Type B pancreatic cell (in vitro differentiated cells): ENCODE data around the gene ACO2. TPM values are rescaled to one million over a fixed set of nuclear protein-coding genes. Genes with fewer than 3 reads are reported as not detected.
"Not testable (repeated sequence)": the region's sequence is repeated elsewhere in the genome, so short reads cannot be mapped to it uniquely, and the experiment has no call there.

ENCODE experiments used
- DNase-seq: peaks from one replicate; pipeline ENCODE4 v3.0.0; 2021; ENCODE audit warnings: mixed read lengths; ENCODE audit not compliant: unreplicated experiment; ENCODE audit errors: extremely low spot score
- H3K27ac Mint-ChIP-seq: 2 replicates; pipeline ENCODE4 v1.8.0; 2021; ENCODE audit warnings: mild to moderate bottlenecking, mixed read lengths
- H3K27me3 Mint-ChIP-seq: 2 replicates; pipeline ENCODE4 v1.8.0; 2021; ENCODE audit warnings: mixed read lengths
- H3K36me3 Mint-ChIP-seq: 2 replicates; pipeline ENCODE4 v1.8.0; 2021; ENCODE audit warnings: mixed read lengths
- H3K4me1 Mint-ChIP-seq: one replicate; pipeline ENCODE4 v1.8.0; 2021; ENCODE audit warnings: mixed read lengths; ENCODE audit not compliant: unreplicated experiment
- H3K4me3 Mint-ChIP-seq: 2 replicates; pipeline ENCODE4 v1.8.0; 2021; ENCODE audit warnings: mild to moderate bottlenecking, mixed read lengths
- H3K9me3 Mint-ChIP-seq: 2 replicates; pipeline ENCODE4 v1.8.0; 2021; ENCODE audit warnings: mixed read lengths
- total RNA-seq: library from RNA; stranded (reverse); gene quantifications from 2 replicates; pipeline ENCODE4 v1.2.1, GENCODE V29; 2021; ENCODE audit warnings: low replicate concordance
- TF ChIP-seq, protein P1 (sequence below): fragments of 200-600 bp; sonication (generic); conservative IDR thresholded peaks from 2 replicates; pipeline ENCODE4 v1.5.0; 2021; ENCODE audit warnings: antibody characterized with exemption, mild to moderate bottlenecking

The ACO2 gene
- total RNA-seq, 1 donor from 2014 or later, result 107 TPM

DNA sequence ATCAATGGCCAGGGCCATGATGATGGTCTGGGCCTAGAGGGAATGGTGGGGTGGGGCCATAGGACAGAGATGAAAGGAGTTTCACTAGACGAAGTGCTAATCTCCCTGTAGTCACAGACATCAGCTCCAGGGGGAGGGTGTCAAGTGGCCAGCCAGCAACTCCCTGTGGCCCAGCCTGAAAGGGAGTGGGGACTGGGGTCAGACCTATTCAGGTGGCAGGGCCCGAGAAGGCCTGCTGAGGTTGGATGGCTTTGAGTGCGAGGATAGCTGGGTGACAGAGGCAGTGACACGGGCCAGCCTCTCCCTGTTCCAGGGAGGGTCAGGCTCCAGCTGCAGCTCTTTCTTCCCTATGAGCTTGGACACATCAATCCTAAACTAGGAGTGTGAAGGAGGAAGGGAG, 33.4 kb upstream of the ACO2 start:
- H3K9me3 Mint-ChIP-seq, result no peaks in the 10 kb centered on the region
- no peak overlapping the region for H3K4me3 Mint-ChIP-seq
- no peaks in the 10 kb centered on the region for H3K4me1 Mint-ChIP-seq
- no peaks in the 10 kb centered on the region for H3K27me3 Mint-ChIP-seq
- DNase-seq, result no peak
- H3K27ac Mint-ChIP-seq, result no peak overlapping the region
- TF ChIP-seq, protein P1, sequence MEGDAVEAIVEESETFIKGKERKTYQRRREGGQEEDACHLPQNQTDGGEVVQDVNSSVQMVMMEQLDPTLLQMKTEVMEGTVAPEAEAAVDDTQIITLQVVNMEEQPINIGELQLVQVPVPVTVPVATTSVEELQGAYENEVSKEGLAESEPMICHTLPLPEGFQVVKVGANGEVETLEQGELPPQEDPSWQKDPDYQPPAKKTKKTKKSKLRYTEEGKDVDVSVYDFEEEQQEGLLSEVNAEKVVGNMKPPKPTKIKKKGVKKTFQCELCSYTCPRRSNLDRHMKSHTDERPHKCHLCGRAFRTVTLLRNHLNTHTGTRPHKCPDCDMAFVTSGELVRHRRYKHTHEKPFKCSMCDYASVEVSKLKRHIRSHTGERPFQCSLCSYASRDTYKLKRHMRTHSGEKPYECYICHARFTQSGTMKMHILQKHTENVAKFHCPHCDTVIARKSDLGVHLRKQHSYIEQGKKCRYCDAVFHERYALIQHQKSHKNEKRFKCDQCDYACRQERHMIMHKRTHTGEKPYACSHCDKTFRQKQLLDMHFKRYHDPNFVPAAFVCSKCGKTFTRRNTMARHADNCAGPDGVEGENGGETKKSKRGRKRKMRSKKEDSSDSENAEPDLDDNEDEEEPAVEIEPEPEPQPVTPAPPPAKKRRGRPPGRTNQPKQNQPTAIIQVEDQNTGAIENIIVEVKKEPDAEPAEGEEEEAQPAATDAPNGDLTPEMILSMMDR, result no peak
- peaks cover 6% of the 10 kb centered on the region for H3K36me3 Mint-ChIP-seq

DNA sequence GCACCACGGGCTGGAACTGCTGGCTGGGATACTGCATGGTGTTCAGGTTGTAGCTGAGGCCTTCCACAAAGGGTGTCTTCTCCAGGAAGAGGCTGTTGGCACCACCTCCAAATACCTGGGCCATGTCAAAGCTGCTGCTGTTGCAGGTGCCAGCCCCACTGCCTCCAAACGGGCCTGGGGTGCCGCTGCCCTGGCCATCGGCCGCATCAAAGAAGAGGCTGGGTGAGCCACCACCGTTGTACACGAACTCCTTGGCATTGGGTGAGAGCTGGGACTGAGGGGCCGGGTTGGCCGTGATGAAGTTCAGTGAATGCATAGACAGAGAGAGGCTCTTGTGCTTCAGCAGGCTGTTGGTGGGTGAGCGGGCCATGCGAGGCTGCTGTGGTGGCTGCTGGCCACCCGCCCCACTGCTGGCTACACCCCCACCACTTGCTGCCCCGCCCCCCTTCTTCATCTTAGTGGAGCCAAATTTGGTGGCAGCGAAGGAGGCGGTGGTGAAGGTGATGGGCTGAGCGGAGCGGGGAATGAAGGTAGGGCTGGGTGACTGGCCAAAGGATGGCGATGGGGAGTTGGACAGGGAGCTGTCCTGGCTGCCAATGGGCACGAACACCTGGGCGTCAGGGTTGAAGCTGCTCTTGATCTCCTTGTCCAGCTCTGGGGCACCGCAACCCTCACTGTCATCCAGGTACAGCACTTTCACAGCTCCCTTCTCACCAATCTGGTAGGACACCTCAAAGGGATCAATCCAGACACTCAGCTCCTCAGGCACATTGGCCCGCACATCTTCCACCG, 32.4 kb upstream of the ACO2 start:
- H3K9me3 Mint-ChIP-seq, result no peaks in the 10 kb centered on the region
- H3K4me1 Mint-ChIP-seq, result no peaks in the 10 kb centered on the region
- no peak for DNase-seq
- no peaks in the 10 kb centered on the region for H3K27me3 Mint-ChIP-seq
- TF ChIP-seq, protein P1, result no peak
- peaks cover 6% of the 10 kb centered on the region for H3K36me3 Mint-ChIP-seq
- H3K27ac Mint-ChIP-seq, result peak overlapping the region; percentile 16
- H3K4me3 Mint-ChIP-seq, result no peak overlapping the region

DNA sequence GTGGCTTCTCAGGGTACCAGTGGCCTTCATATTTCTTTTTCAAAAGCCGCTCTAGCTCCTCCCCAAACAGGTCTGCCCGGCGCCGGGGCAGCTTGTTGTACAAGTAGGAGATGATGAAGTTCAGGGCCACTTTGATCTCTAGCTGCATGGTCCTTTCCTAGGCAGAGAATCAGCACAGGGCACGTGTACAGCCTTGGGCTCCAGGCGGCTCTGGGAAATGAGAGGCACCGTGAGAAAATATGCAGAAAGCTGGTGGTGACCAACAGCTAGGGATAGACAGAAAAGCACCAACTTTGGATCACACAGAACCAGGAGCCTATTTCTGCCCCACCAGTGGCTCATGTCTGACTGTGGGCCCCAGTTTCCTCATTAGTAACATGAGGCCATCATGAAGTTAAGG, 31.7 kb upstream of the ACO2 start:
- no peaks in the 10 kb centered on the region for H3K9me3 Mint-ChIP-seq
- no peak overlapping the region for H3K4me3 Mint-ChIP-seq
- H3K4me1 Mint-ChIP-seq, result peaks cover 2% of the 10 kb centered on the region
- H3K27ac Mint-ChIP-seq, result no peak overlapping the region
- TF ChIP-seq, protein P1, result no peak
- peaks cover 6% of the 10 kb centered on the region for H3K36me3 Mint-ChIP-seq
- no peaks in the 10 kb centered on the region for H3K27me3 Mint-ChIP-seq
- no peak for DNase-seq

DNA sequence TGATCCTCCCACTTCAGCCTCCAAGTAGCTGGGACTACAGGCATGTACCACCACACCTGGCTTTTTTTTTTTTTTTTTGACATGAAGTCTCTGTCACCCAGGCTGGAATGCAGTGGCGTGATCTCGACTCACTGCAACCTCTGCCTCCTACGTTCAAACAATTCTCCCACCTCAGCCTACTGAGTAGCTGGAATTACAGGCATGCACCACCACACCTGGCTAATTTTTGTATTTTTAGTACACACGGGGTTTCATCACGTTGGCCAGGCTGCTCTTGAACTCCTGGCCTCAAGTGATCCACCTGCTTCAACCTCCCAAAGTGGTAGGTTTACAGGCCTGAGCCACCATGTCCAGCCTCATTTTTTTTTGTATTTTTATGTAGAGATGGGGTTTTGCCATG, 28.4 kb upstream of the ACO2 start:
- not testable (repeated sequence) for H3K27ac Mint-ChIP-seq, H3K27me3 Mint-ChIP-seq, H3K4me3 Mint-ChIP-seq, H3K9me3 Mint-ChIP-seq, H3K36me3 Mint-ChIP-seq, DNase-seq
- peaks cover 15% of the 10 kb centered on the region for H3K4me1 Mint-ChIP-seq

DNA sequence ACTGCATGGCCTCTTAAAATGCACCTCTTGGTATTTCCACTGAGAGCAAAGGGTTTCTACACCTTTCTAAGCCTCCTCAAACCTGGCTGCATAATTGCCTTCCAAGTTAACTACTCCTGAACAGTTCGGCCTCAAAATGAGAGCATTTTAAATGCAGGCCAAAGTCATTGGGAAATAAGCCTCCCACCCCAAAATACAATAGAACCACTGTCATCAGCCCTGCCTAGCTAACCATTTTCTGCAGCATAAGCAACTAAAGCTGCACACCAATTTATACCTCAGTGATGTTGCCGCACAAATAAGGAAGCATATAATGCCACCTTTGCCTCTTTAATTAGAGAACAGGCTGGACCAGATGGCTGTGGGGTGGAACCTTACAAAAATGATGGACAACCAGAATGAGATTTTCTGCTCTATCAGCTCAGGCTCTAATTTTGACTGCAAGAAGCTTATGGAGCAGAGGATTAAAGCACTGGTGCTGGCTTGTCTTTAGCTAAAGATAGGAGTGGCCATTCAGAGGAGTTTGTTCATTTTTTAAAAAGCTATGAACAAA, 26.6 kb upstream of the ACO2 start:
- H3K27me3 Mint-ChIP-seq, result no peaks in the 10 kb centered on the region
- H3K4me1 Mint-ChIP-seq, result peaks cover 15% of the 10 kb centered on the region
- no peaks in the 10 kb centered on the region for H3K9me3 Mint-ChIP-seq
- TF ChIP-seq, protein P1, result no peak
- H3K27ac Mint-ChIP-seq, result peak overlapping the region; percentile 73
- no peak for DNase-seq
- H3K4me3 Mint-ChIP-seq, result peak overlapping the region; percentile 75
- peaks cover 4% of the 10 kb centered on the region for H3K36me3 Mint-ChIP-seq

DNA sequence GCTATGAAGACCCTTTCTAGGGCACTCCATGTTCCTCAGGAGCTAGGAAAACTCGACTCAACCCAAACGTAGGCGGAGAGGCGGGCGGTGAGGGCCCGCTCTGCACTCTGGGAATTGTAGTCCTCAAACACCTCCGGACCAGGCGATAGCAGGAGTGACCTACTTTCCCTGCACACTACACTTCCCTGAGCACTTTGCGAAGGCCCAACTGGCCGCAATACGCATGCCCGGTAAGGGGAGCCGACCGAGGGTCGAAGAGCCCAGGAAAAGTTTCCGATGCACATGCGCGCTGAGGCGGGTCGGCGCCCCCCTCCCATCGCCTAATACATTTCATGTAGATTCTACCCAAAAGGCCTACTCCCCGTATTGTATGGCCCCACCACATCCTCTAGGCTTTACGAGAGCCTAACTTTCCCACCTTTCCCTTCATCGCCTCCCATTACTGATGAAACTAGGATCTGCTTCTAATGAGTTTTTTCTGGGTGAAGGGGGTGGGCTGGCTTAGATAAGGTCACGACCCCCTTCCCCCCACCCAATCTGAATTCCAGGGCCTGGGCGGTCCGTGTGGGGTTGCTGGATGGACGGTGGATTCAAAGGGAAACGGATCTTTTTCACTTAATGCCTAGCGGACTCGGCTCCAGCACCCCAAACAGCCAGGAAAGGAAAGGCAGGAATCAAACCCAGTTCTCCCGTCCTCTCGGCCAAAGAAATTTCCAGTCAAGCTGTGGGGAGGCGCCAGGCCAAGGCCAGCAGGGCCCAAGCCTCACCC, 24.4 kb upstream of the ACO2 start:
- Mint-ChIP-seq H3K36me3 (peaks cover 4% of the 10 kb centered on the region), H3K4me1 (peaks cover 26% of the 10 kb centered on the region), H3K27ac (peak overlapping the region; percentile 100), H3K4me3 (peak overlapping the region; percentile 100), H3K9me3 (no peaks in the 10 kb centered on the region), H3K27me3 (no peaks in the 10 kb centered on the region)
- TF ChIP-seq, protein P1, result no peak
- DNase-seq, result peak; percentile 95
